ENCODE results near the gene UFM1.
"Not testable (repeated sequence)": the region's sequence is repeated elsewhere in the genome, so short reads cannot be mapped to it uniquely, and the experiment has no call there.

The UFM1 gene

DNA sequence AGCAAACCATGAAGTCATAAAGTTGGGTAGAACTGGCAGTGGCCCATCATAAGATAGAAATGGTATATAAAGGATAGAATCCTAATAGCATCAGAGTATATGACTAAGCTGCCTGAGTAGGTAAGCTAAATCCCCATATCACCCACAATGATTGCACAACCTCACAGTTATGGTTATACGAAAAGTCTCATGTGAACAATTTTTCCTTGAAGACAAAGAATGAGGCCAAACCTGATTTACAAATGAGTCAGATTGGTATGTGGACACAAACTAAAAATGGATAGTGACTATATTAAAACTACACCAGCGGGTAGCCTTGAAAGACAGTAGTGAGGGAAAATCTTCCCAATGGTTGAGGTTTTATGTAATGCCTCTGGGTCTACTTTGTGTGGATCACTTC, 40.9 kb upstream of the UFM1 start:
- Histone ChIP-seq H3K9ac (ENCODE audit: low read length) (no peak overlapping the region), H3K9me3 (ENCODE audit: low read length) (no peaks in the 10 kb centered on the region), H3F3A (ENCODE audit: insufficient read depth, low read length) (no peaks in the 10 kb centered on the region), H3K9me2 (ENCODE audit: low read depth, low read length) (no peaks in the 10 kb centered on the region), H3K36me3 (ENCODE audit: insufficient read depth, low read length) (no peaks in the 10 kb centered on the region), H3K4me2 (ENCODE audit: low read length) (no peak overlapping the region), H3K27ac (ENCODE audit: low read depth, low read length, poor library complexity, severe bottlenecking) (no peak overlapping the region), H4K20me1 (ENCODE audit: insufficient read depth, low read length) (no peaks in the 10 kb centered on the region), H3K4me1 (ENCODE audit: insufficient read depth, low read length, severe bottlenecking) (no peaks in the 10 kb centered on the region), H3K79me2 (ENCODE audit: insufficient read depth, low read length) (no peaks in the 10 kb centered on the region), H3K4me3 (ENCODE audit: low read depth, low read length, poor library complexity, severe bottlenecking) (no peak overlapping the region), H2AFZ (ENCODE audit: low read length) (no peak overlapping the region), H3K27me3 (ENCODE audit: insufficient read depth, low read length) (no peaks in the 10 kb centered on the region)
- no peak for TF ChIP-seq EZH2 (IDR thresholded peaks at IDR 0.05; ENCODE audit: borderline replicate concordance, low read length)
- TF ChIP-seq, protein P1, sequence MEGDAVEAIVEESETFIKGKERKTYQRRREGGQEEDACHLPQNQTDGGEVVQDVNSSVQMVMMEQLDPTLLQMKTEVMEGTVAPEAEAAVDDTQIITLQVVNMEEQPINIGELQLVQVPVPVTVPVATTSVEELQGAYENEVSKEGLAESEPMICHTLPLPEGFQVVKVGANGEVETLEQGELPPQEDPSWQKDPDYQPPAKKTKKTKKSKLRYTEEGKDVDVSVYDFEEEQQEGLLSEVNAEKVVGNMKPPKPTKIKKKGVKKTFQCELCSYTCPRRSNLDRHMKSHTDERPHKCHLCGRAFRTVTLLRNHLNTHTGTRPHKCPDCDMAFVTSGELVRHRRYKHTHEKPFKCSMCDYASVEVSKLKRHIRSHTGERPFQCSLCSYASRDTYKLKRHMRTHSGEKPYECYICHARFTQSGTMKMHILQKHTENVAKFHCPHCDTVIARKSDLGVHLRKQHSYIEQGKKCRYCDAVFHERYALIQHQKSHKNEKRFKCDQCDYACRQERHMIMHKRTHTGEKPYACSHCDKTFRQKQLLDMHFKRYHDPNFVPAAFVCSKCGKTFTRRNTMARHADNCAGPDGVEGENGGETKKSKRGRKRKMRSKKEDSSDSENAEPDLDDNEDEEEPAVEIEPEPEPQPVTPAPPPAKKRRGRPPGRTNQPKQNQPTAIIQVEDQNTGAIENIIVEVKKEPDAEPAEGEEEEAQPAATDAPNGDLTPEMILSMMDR (IDR thresholded peaks at IDR 0.05; ENCODE audit: low read length) = no peak

DNA sequence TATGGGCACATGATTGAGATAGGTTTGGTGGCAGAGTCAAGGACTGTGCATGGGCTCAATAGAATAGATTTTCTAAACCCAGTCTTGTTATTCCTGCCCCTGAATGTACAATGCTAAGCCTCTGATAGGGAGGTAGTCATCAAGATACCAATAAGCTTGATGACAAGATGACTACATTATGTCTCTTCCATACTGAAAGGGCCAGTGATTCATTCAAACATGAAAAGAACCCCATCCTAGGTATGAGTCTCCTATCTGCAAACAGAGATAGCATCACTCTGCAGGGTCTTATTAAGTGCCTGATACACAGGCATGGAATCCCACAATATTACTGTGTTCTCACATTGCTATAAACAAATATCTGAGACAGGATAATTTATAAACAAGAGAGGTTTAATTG, 40.3 kb upstream of the UFM1 start:
- H3K4me3 ChIP-seq (ENCODE audit: low read depth, low read length, poor library complexity, severe bottlenecking) = no peak overlapping the region
- TF ChIP-seq EZH2 (IDR thresholded peaks at IDR 0.05; ENCODE audit: borderline replicate concordance, low read length) = no peak
- TF ChIP-seq, protein P1 (IDR thresholded peaks at IDR 0.05; ENCODE audit: low read length) = no peak
- no peaks in the 10 kb centered on the region for H3K9me2 ChIP-seq (ENCODE audit: low read depth, low read length)
- H3K9ac ChIP-seq (ENCODE audit: low read length) = no peak overlapping the region
- H3K27ac ChIP-seq (ENCODE audit: low read depth, low read length, poor library complexity, severe bottlenecking) = no peak overlapping the region
- no peaks in the 10 kb centered on the region for H3K79me2 ChIP-seq (ENCODE audit: insufficient read depth, low read length)
- no peaks in the 10 kb centered on the region for H3F3A ChIP-seq (ENCODE audit: insufficient read depth, low read length)
- H3K4me1 ChIP-seq (ENCODE audit: insufficient read depth, low read length, severe bottlenecking) = no peaks in the 10 kb centered on the region
- no peaks in the 10 kb centered on the region for H3K27me3 ChIP-seq (ENCODE audit: insufficient read depth, low read length)
- H3K36me3 ChIP-seq (ENCODE audit: insufficient read depth, low read length) = no peaks in the 10 kb centered on the region
- no peaks in the 10 kb centered on the region for H4K20me1 ChIP-seq (ENCODE audit: insufficient read depth, low read length)
- no peak overlapping the region for H2AFZ ChIP-seq (ENCODE audit: low read length)
- H3K9me3 ChIP-seq (ENCODE audit: low read length) = no peaks in the 10 kb centered on the region
- H3K4me2 ChIP-seq (ENCODE audit: low read length) = no peak overlapping the region

DNA sequence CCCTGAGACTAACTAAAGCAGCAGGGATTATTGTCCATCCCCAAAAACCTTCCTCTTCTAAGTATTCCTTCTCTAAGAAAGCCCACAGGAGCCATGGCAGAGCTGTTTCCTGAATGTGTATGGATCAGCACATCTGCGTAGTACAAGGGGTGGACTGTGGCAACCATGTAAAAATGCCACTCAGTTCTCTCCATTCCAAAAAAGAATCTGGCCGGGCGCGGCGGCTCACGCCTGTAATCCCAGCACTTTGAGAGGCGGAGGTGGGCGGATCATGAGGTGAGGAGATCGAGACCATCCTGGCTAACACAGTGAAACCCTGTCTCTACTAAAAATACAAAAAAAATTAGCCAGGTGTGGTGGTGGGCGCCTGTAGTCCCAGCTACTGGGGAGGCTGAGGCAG, 38.5 kb upstream of the UFM1 start:
- not testable (repeated sequence) for H3K36me3 ChIP-seq (ENCODE audit: insufficient read depth, low read length); H3K9me3 ChIP-seq (ENCODE audit: low read length); H3K4me3 ChIP-seq (ENCODE audit: low read depth, low read length, poor library complexity, severe bottlenecking); H3F3A ChIP-seq (ENCODE audit: insufficient read depth, low read length); H3K9ac ChIP-seq (ENCODE audit: low read length); H4K20me1 ChIP-seq (ENCODE audit: insufficient read depth, low read length); H3K4me1 ChIP-seq (ENCODE audit: insufficient read depth, low read length, severe bottlenecking); H3K27ac ChIP-seq (ENCODE audit: low read depth, low read length, poor library complexity, severe bottlenecking); H3K4me2 ChIP-seq (ENCODE audit: low read length); H3K9me2 ChIP-seq (ENCODE audit: low read depth, low read length); H3K79me2 ChIP-seq (ENCODE audit: insufficient read depth, low read length); H3K27me3 ChIP-seq (ENCODE audit: insufficient read depth, low read length); H2AFZ ChIP-seq (ENCODE audit: low read length)

DNA sequence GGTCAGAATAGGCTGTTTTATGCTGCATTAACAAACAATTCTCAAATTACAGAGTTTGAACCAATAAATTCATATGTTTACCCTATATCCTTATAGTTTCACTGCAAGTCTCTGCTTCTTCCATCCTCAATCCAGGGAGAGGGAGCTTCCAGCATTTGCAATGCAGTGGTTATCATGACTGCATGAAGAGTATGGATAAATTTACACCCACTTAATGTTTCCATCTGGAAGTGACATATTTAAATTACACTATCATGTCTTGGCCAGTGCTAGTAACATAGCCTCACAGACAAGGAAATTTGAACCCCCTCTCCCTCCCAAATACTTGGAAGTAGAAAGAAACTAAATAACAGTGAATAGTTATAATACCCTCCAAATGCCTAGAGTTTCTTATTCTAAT, 33.5 kb upstream of the UFM1 start:
- Histone ChIP-seq H3K9me3 (ENCODE audit: low read length) (no peaks in the 10 kb centered on the region), H3K79me2 (ENCODE audit: insufficient read depth, low read length) (no peaks in the 10 kb centered on the region), H3K27me3 (ENCODE audit: insufficient read depth, low read length) (no peaks in the 10 kb centered on the region), H3K9me2 (ENCODE audit: low read depth, low read length) (no peaks in the 10 kb centered on the region), H3K36me3 (ENCODE audit: insufficient read depth, low read length) (no peaks in the 10 kb centered on the region), H3K4me2 (ENCODE audit: low read length) (no peak overlapping the region), H4K20me1 (ENCODE audit: insufficient read depth, low read length) (no peaks in the 10 kb centered on the region), H3K4me3 (ENCODE audit: low read depth, low read length, poor library complexity, severe bottlenecking) (no peak overlapping the region), H3K27ac (ENCODE audit: low read depth, low read length, poor library complexity, severe bottlenecking) (no peak overlapping the region), H2AFZ (ENCODE audit: low read length) (no peak overlapping the region), H3K4me1 (ENCODE audit: insufficient read depth, low read length, severe bottlenecking) (no peaks in the 10 kb centered on the region), H3F3A (ENCODE audit: insufficient read depth, low read length) (no peaks in the 10 kb centered on the region), H3K9ac (ENCODE audit: low read length) (no peak overlapping the region)
- TF ChIP-seq EZH2 (IDR thresholded peaks at IDR 0.05; ENCODE audit: borderline replicate concordance, low read length) = no peak
- TF ChIP-seq, protein P1 (IDR thresholded peaks at IDR 0.05; ENCODE audit: low read length) = no peak

All from OCI-LY1 (cell line).